22Rv1 (cell line): Measurements from ENCODE around the gene HTR4.

Experiments
- ZFX ChIP-seq: fragments of 450-650 bp; IDR thresholded peaks from 2 replicates; pipeline ENCODE4 v1.6.1; 2017; ENCODE audit warnings: antibody characterized with exemption, borderline replicate concordance
- TF ChIP-seq, protein P1 (sequence below): fragments of 450-650 bp; IDR thresholded peaks from 2 replicates; pipeline ENCODE4 v1.5.1; 2017; ENCODE audit warnings: mild to moderate bottlenecking

DNA sequence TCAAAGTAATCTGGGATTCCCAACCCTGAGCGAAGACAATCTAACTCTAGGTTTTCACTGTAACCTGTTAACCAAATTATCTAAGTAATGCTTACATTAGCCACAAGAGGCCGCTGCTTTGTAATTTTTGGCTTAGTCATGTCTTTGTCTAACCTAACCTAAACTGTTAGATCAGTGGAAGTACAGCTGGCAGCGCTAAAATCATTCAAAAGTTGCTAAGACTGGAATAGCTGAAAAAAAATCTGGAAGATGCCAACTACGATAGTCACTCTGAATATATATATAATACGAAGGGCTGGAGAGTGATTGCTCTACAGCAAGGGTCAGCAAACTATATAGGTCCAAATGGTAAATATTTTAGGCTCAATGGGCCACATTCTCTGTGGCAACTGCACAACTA lies 210.3 kb downstream of the HTR4 start:
- TF ChIP-seq, protein P1, sequence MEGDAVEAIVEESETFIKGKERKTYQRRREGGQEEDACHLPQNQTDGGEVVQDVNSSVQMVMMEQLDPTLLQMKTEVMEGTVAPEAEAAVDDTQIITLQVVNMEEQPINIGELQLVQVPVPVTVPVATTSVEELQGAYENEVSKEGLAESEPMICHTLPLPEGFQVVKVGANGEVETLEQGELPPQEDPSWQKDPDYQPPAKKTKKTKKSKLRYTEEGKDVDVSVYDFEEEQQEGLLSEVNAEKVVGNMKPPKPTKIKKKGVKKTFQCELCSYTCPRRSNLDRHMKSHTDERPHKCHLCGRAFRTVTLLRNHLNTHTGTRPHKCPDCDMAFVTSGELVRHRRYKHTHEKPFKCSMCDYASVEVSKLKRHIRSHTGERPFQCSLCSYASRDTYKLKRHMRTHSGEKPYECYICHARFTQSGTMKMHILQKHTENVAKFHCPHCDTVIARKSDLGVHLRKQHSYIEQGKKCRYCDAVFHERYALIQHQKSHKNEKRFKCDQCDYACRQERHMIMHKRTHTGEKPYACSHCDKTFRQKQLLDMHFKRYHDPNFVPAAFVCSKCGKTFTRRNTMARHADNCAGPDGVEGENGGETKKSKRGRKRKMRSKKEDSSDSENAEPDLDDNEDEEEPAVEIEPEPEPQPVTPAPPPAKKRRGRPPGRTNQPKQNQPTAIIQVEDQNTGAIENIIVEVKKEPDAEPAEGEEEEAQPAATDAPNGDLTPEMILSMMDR: peak; percentile 85
- no peak for TF ChIP-seq ZFX
